Peyer's patch (tissue), 4 donors: ENCODE data around the gene DOCK7. TPM values are rescaled to one million over a fixed set of nuclear protein-coding genes. Genes with fewer than 3 reads are reported as not detected.
"Not testable (repeated sequence)": the region's sequence is repeated elsewhere in the genome, so short reads cannot be mapped to it uniquely, and the experiment has no call there.

Source experiments
- DNase-seq, 3 donors: peaks; one replicate each; pipeline ENCODE4 v3.0.0-alpha.2; 2017 to 2019
- H3K27ac ChIP-seq, 4 donors: fragments of 200-600 bp; sonication (generic); one replicate each; pipeline ENCODE4 v1.5.1; 2016 to 2019
- H3K27me3 ChIP-seq, 2 donors: fragments of 200-600 bp; sonication (generic); one replicate each; pipeline ENCODE4 v1.5.1; 2019
- H3K36me3 ChIP-seq, 3 donors: fragments of 200-600 bp; sonication (generic); one replicate each; pipeline ENCODE4 v1.5.1; 2016 to 2019
- H3K4me1 ChIP-seq, 4 donors: fragments of 200-600 bp; sonication (generic); one replicate each; pipeline ENCODE4 v1.5.1; 2016 to 2019
- H3K4me3 ChIP-seq, 4 donors: fragments of 200-600 bp; sonication (generic); 1 replicate in 3 of 4; 2 replicates in 1 of 4; pipeline ENCODE4 v1.5.1; 2016 to 2019; ENCODE audit warnings: mild to moderate bottlenecking in 1 of 4
- H3K9me3 ChIP-seq, 4 donors: fragments of 200-600 bp; sonication (generic); one replicate each; pipeline ENCODE4 v1.5.1; 2016 to 2019; ENCODE audit warnings: mild to moderate bottlenecking in 1 of 4
- CTCF ChIP-seq, 6 experiments: fragments of 450-650 bp in 4 of 6; fragments of 200-600 bp in 2 of 6; sonication (generic) in 1 of 6; IDR thresholded peaks; one replicate each; pipeline ENCODE4 v1.5.1; 2017 to 2019; ENCODE audit warnings: antibody characterized with exemption in 6 of 6, mild to moderate bottlenecking in 3 of 6, moderate library complexity in 1 of 6
- POLR2A ChIP-seq, 2 donors: fragments of 450-650 bp; IDR thresholded peaks; one replicate each; pipeline ENCODE4 v1.5.1; 2017; ENCODE audit warnings: antibody characterized with exemption in 2 of 2, mild to moderate bottlenecking in 2 of 2, moderate library complexity in 2 of 2
- total RNA-seq, 4 donors: library from RNA; depleted of rRNA; stranded (reverse); fragments of >200 nt; gene quantifications; one replicate each; pipeline ENCODE4 v1.1.0, GENCODE V29; 2016

Gene DOCK7
- total RNA-seq, 4 donors from 2014 or later, result 33.4 to 52.0 (median 46.8) TPM

GRCh38 chr1:62573675-62574074, 114.5 kb downstream of the DOCK7 start:
- Histone ChIP-seq H3K9me3 (no peaks in the 10 kb centered on the region), H3K36me3 (peaks cover 0 to 24% (median 4%) of the 10 kb centered on the region in 3 donors), H3K27me3 (no peaks in the 10 kb centered on the region), H3K4me1 (no peaks in the 10 kb centered on the region), H3K27ac (no peak overlapping the region), H3K4me3 (no peak overlapping the region)
- TF ChIP-seq POLR2A (IDR thresholded peaks at IDR 0.05) (no peak), CTCF (IDR thresholded peaks at IDR 0.05) (no peak)
- no peak for DNase-seq

- Histone ChIP-seq H3K27ac (no peak overlapping the region), H3K27me3 (no peaks in the 10 kb centered on the region), H3K36me3 (peaks cover 0 to 15% (median 4%) of the 10 kb centered on the region in 3 donors), H3K4me1 (no peaks in the 10 kb centered on the region), H3K4me3 (no peak overlapping the region), H3K9me3 (no peaks in the 10 kb centered on the region)
- no peak for TF ChIP-seq POLR2A (IDR thresholded peaks at IDR 0.05)
- no peak for TF ChIP-seq CTCF (IDR thresholded peaks at IDR 0.05)
- no peak for DNase-seq
Observed at GRCh38 chr1:62572476-62572875, 115.7 kb downstream of the DOCK7 start.

- not testable (repeated sequence) for H3K27ac ChIP-seq, DNase-seq, H3K4me3 ChIP-seq, H3K27me3 ChIP-seq, H3K9me3 ChIP-seq, H3K4me1 ChIP-seq
- peaks cover 0 to 15% (median 4%) of the 10 kb centered on the region in 3 donors for H3K36me3 ChIP-seq
Observed at GRCh38 chr1:62571517-62571916, 116.7 kb downstream of the DOCK7 start.

GRCh38 chr1:62567926-62568325, 120.3 kb downstream of the DOCK7 start:
- H3K36me3 ChIP-seq, result peaks cover 0 to 13% (median 4%) of the 10 kb centered on the region in 3 donors
- H3K27ac ChIP-seq, H3K4me3 ChIP-seq, H3K9me3 ChIP-seq, DNase-seq, H3K27me3 ChIP-seq, H3K4me1 ChIP-seq: not testable (repeated sequence)

- not testable (repeated sequence) for H3K27ac ChIP-seq, H3K4me1 ChIP-seq, H3K36me3 ChIP-seq, H3K4me3 ChIP-seq, H3K27me3 ChIP-seq, DNase-seq, H3K9me3 ChIP-seq
Observed at GRCh38 chr1:62567182-62567581, 121.0 kb downstream of the DOCK7 start.

- Histone ChIP-seq H3K9me3 (no peaks in the 10 kb centered on the region), H3K36me3 (peaks cover 0 to 17% (median 0%) of the 10 kb centered on the region in 3 donors), H3K4me3 (no peak overlapping the region), H3K4me1 (no peaks in the 10 kb centered on the region), H3K27me3 (no peaks in the 10 kb centered on the region), H3K27ac (no peak overlapping the region)
- no peak for DNase-seq
- TF ChIP-seq POLR2A (IDR thresholded peaks at IDR 0.05), result no peak
Observed at GRCh38 chr1:62561306-62561705, 126.9 kb downstream of the DOCK7 start.

- no peak for DNase-seq
- H3K4me1 ChIP-seq, result no peaks in the 10 kb centered on the region
- no peaks in the 10 kb centered on the region for H3K9me3 ChIP-seq
- TF ChIP-seq POLR2A (IDR thresholded peaks at IDR 0.05) (no peak), CTCF (IDR thresholded peaks at IDR 0.05) (no peak)
- H3K36me3 ChIP-seq, result peaks cover 0 to 13% (median 0%) of the 10 kb centered on the region in 3 donors
- H3K4me3 ChIP-seq, result no peak overlapping the region
- no peaks in the 10 kb centered on the region for H3K27me3 ChIP-seq
- no peak overlapping the region for H3K27ac ChIP-seq
Observed at GRCh38 chr1:62544570-62544969, 143.6 kb downstream of the DOCK7 start.

GRCh38 chr1:62541048-62541447, 147.1 kb downstream of the DOCK7 start:
- Histone ChIP-seq H3K27ac (no peak overlapping the region), H3K27me3 (no peaks in the 10 kb centered on the region), H3K9me3 (no peaks in the 10 kb centered on the region), H3K36me3 (peaks cover 0 to 42% (median 0%) of the 10 kb centered on the region in 3 donors), H3K4me1 (no peaks in the 10 kb centered on the region), H3K4me3 (no peak overlapping the region)
- TF ChIP-seq POLR2A (IDR thresholded peaks at IDR 0.05) (no peak), CTCF (IDR thresholded peaks at IDR 0.05) (no peak)
- DNase-seq, result no peak
